ENCODE results near the gene ALAD. TPM values are rescaled to one million over a fixed set of nuclear protein-coding genes. Genes with fewer than 3 reads are reported as not detected.
"Not testable (repeated sequence)": the region's sequence is repeated elsewhere in the genome, so short reads cannot be mapped to it uniquely, and the experiment has no call there.

Gene ALAD
- total RNA-seq, 1 experiment from 2014 or later, result 11.4 TPM

DNA sequence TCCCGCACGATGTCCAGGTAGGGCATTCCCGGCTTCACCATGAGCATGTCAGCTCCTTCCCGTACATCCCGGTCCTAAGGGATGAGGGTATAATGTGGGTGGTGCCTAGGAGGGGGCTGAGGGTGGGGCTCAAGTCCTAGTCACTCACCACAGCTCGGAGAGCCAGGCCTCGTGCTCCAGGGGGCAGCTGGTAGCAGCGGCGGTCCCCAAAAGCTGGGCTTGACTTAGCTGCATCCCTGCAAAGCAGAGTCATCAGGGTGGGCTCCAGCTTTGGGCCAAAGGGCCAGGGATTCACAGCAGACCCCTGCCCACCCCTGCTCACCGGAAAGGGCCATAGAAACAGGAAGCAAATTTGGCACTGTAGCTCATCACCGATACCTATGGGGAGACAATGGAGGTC lies 11.6 kb downstream of the ALAD start:
- Histone ChIP-seq H3K27me3 (replicated peaks) (no peaks in the 10 kb centered on the region), H3K9me3 (replicated peaks) (no peaks in the 10 kb centered on the region), H3K4me1 (replicated peaks) (no peaks in the 10 kb centered on the region), H3K27ac (no peak overlapping the region), H3K36me3 (peaks cover 17% of the 10 kb centered on the region), H3K4me3 (no peak overlapping the region)
- no peak for DNase-seq (ENCODE audit: low read depth in 1 of 2, low spot score in 2 of 2)

GRCh38 chr9:113388833-113389232 lies 12.3 kb downstream of the ALAD start:
- Histone ChIP-seq H3K4me1 (replicated peaks) (no peaks in the 10 kb centered on the region), H3K9me3 (replicated peaks) (no peaks in the 10 kb centered on the region), H3K27ac (no peak overlapping the region), H3K4me3 (no peak overlapping the region), H3K27me3 (replicated peaks) (no peaks in the 10 kb centered on the region), H3K36me3 (peaks cover 17% of the 10 kb centered on the region)
- DNase-seq (ENCODE audit: low read depth in 1 of 2, low spot score in 2 of 2), result no peak

- no peak overlapping the region for H3K4me3 ChIP-seq
- H3K27ac ChIP-seq, result no peak overlapping the region
- H3K9me3 ChIP-seq (replicated peaks), result no peaks in the 10 kb centered on the region
- H3K4me1 ChIP-seq (replicated peaks), result no peaks in the 10 kb centered on the region
- peaks cover 17% of the 10 kb centered on the region for H3K36me3 ChIP-seq
- H3K27me3 ChIP-seq (replicated peaks), result no peaks in the 10 kb centered on the region
- DNase-seq (ENCODE audit: low read depth in 1 of 2, low spot score in 2 of 2), result no peak
Observed at GRCh38 chr9:113387560-113388230, 13.4 kb downstream of the ALAD start.

- H3K9me3 ChIP-seq (replicated peaks), result no peaks in the 10 kb centered on the region
- H3K27me3 ChIP-seq (replicated peaks), result no peaks in the 10 kb centered on the region
- no peak for DNase-seq (ENCODE audit: low read depth in 1 of 2, low spot score in 2 of 2)
- no peak overlapping the region for H3K4me3 ChIP-seq
- H3K36me3 ChIP-seq, result peaks cover 14% of the 10 kb centered on the region
- H3K27ac ChIP-seq, result no peak overlapping the region
- H3K4me1 ChIP-seq (replicated peaks), result no peaks in the 10 kb centered on the region
Observed at GRCh38 chr9:113386571-113387393, 14.3 kb downstream of the ALAD start.

DNA sequence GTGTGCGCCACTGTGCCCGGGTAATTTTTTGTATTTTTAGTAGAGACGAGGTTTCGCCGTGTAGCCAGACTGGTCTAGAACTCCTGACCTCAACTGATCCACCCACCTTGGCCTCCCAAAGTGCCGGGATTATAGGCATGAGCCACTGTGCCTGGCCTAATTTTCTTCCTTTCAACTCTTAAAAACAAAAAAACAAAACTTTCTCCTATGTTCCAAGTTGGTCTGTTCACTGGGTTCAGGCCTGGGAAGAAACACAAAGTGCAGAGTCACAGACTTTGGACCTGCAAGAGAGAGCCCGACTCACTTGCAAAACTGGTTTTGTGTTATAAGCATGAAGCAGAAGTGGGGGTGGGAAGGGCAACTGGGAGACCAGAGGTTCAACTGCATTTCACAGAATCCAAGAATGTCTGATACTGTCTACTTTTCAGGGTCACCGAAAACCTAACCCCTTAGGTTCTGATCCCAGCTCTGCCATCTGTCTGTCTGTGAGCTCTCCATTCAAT lies 19.1 kb downstream of the ALAD start:
- H3K36me3 ChIP-seq, result no peaks in the 10 kb centered on the region; the same call in 1 of the 2 replicates
- no peaks in the 10 kb centered on the region for H3K27me3 ChIP-seq (replicated peaks)
- H3K9me3 ChIP-seq (replicated peaks), result no peaks in the 10 kb centered on the region
- H3K27ac ChIP-seq, result no peak overlapping the region
- no peak for DNase-seq (ENCODE audit: low read depth in 1 of 2, low spot score in 2 of 2)
- H3K4me1 ChIP-seq (replicated peaks), result peaks cover 10% of the 10 kb centered on the region
- no peak overlapping the region for H3K4me3 ChIP-seq

GRCh38 chr9:113381441-113381840 lies 19.6 kb downstream of the ALAD start:
- not testable (repeated sequence) for H3K27ac ChIP-seq; H3K4me3 ChIP-seq; H3K36me3 ChIP-seq; H3K9me3 ChIP-seq (replicated peaks); H3K27me3 ChIP-seq (replicated peaks); DNase-seq (ENCODE audit: low read depth in 1 of 2, low spot score in 2 of 2)
- peaks cover 10% of the 10 kb centered on the region for H3K4me1 ChIP-seq (replicated peaks)

GRCh38 chr9:113380869-113381378 lies 20.2 kb downstream of the ALAD start:
- Histone ChIP-seq H3K27ac (no peak overlapping the region), H3K36me3 (no peaks in the 10 kb centered on the region), H3K4me1 (replicated peaks) (peaks cover 10% of the 10 kb centered on the region), H3K9me3 (replicated peaks) (no peaks in the 10 kb centered on the region), H3K27me3 (replicated peaks) (no peaks in the 10 kb centered on the region), H3K4me3 (no peak overlapping the region)
- no peak for DNase-seq (ENCODE audit: low read depth in 1 of 2, low spot score in 2 of 2)

GRCh38 chr9:113379829-113380210 lies 21.3 kb downstream of the ALAD start:
- not testable (repeated sequence) for H3K27ac ChIP-seq; H3K27me3 ChIP-seq (replicated peaks); H3K36me3 ChIP-seq; DNase-seq (ENCODE audit: low read depth in 1 of 2, low spot score in 2 of 2); H3K9me3 ChIP-seq (replicated peaks); H3K4me3 ChIP-seq
- H3K4me1 ChIP-seq (replicated peaks), result peaks cover 10% of the 10 kb centered on the region

- not testable (repeated sequence) for H3K36me3 ChIP-seq; H3K4me3 ChIP-seq; H3K9me3 ChIP-seq (replicated peaks); DNase-seq (ENCODE audit: low read depth in 1 of 2, low spot score in 2 of 2); H3K27ac ChIP-seq; H3K27me3 ChIP-seq (replicated peaks)
- peaks cover 10% of the 10 kb centered on the region for H3K4me1 ChIP-seq (replicated peaks)
Observed at GRCh38 chr9:113379094-113379828, 21.8 kb downstream of the ALAD start.

- Histone ChIP-seq H3K4me1 (replicated peaks) (peaks cover 10% of the 10 kb centered on the region), H3K27ac (no peak within 1 kb of the TSS), H3K36me3 (no peaks in the 10 kb centered on the region; the same call in 1 of the 2 replicates), H3K4me3 (peak within 1 kb of the TSS; percentile 90), H3K9me3 (replicated peaks) (no peaks in the 10 kb centered on the region), H3K27me3 (replicated peaks) (no peaks in the 10 kb centered on the region)
- DNase-seq (ENCODE audit: low read depth in 1 of 2, low spot score in 2 of 2), result peak; percentile 61 to 66
Observed at GRCh38 chr9:113376634-113377567, 24.2 kb downstream of the ALAD start, which contains the start of gene HDHD3. Gene HDHD3, minus strand, starts transcription at chr9:113376986. Its CDS starts 2,632 bp downstream, at chr9:113374354.

GRCh38 chr9:113375057-113376023 lies 25.7 kb downstream of the ALAD start:
- Histone ChIP-seq H3K27ac (no peak overlapping the region), H3K36me3 (no peaks in the 10 kb centered on the region; the same call in 1 of the 2 replicates), H3K4me1 (replicated peaks) (peaks cover 4% of the 10 kb centered on the region), H3K9me3 (replicated peaks) (no peaks in the 10 kb centered on the region), H3K27me3 (replicated peaks) (no peaks in the 10 kb centered on the region), H3K4me3 (no peak overlapping the region)
- no peak for DNase-seq (ENCODE audit: low read depth in 1 of 2, low spot score in 2 of 2)

Data from SJSA1 (cell line).